IMR-90 (cell line): ENCODE data around the gene SPATA33. TPM values are rescaled to one million over a fixed set of nuclear protein-coding genes. Genes with fewer than 3 reads are reported as not detected.

Source experiments
- ATAC-seq: fragments of 200-7000 bp; cut with Tn5 transposase; 2 replicates; pipeline ENCODE4 v1.9.1; 2020; ENCODE audit warnings: low read depth, mild to moderate bottlenecking, moderate library complexity
- BruUV-seq: library from RNA; stranded (reverse); fragments of 400-500 nt; replicated peaks from 2 replicates; lab custom pipeline; 2021; lab: Mats Ljungman, UMichigan
- CTCF ChIA-PET: fragments of 300-600 bp; formaldehyde crosslinking; extraction: SDS; loops from one replicate; lab custom pipeline; 2021; ENCODE audit warnings: antibody characterized with exemption; lab: Yijun Ruan, JAX
- POLR2A ChIA-PET: fragments of 300-600 bp; sonication (Branson Sonifier 250); formaldehyde crosslinking; loops from one replicate; lab custom pipeline; 2022; ENCODE audit warnings: antibody characterized with exemption; ENCODE audit not compliant: unreplicated experiment; lab: Charles Lee
- DNase-seq: peaks from one replicate; pipeline ENCODE4 v3.0.0; 2013
- H2AFZ ChIP-seq: replicated peaks from 2 replicates; pipeline ENCODE3; 2013; ENCODE audit warnings: low read length, mild to moderate bottlenecking; ENCODE audit not compliant: poor library complexity
- H2AK5ac ChIP-seq: 2 replicates; pipeline ENCODE4 v1.6.1; 2013; ENCODE audit warnings: low read depth, low read length, inconsistent platforms
- H2AK9ac ChIP-seq: replicated peaks from 2 replicates; pipeline ENCODE3; 2013; ENCODE audit warnings: mild to moderate bottlenecking, low read depth, low read length, moderate library complexity; ENCODE audit not compliant: poor library complexity
- H2BK120ac ChIP-seq: 2 replicates; pipeline ENCODE4 v1.6.1; 2013; ENCODE audit warnings: low read depth, low read length, inconsistent platforms
- H2BK15ac ChIP-seq: 3 replicates; pipeline ENCODE4 v1.6.1; 2013; ENCODE audit warnings: low read depth, low read length, inconsistent platforms
- H2BK20ac ChIP-seq: 2 replicates; pipeline ENCODE4 v1.6.1; 2013; ENCODE audit warnings: low read depth, mild to moderate bottlenecking, inconsistent platforms, low read length, moderate library complexity
- H2BK5ac ChIP-seq: 2 replicates; pipeline ENCODE4 v1.6.1; 2013; ENCODE audit warnings: mild to moderate bottlenecking, low read depth, low read length, inconsistent platforms; ENCODE audit not compliant: poor library complexity, severe bottlenecking
- H3K14ac ChIP-seq: replicated peaks from 2 replicates; pipeline ENCODE4 v1.6.1; 2013; ENCODE audit warnings: low read depth, low read length, inconsistent platforms
- H3K18ac ChIP-seq: 2 replicates; pipeline ENCODE4 v1.6.1; 2013; ENCODE audit warnings: low read depth, low read length, control low read depth
- H3K23ac ChIP-seq: 2 replicates; pipeline ENCODE4 v1.6.1; 2013; ENCODE audit warnings: low read depth, low read length, inconsistent platforms
- H3K27ac ChIP-seq: 2 replicates; pipeline ENCODE4 v1.5.1; 2013; ENCODE audit warnings: mild to moderate bottlenecking, control low read depth, low read length; ENCODE audit not compliant: insufficient read depth
- H3K27me3 ChIP-seq: 2 replicates; pipeline ENCODE4 v1.6.1; 2013; ENCODE audit warnings: low read length; ENCODE audit not compliant: control insufficient read depth, insufficient read depth
- H3K36me3 ChIP-seq: 2 replicates; pipeline ENCODE4 v1.6.1; 2013; ENCODE audit warnings: low read length, mixed read lengths; ENCODE audit not compliant: control insufficient read depth, insufficient read depth
- H3K4ac ChIP-seq: 2 replicates; pipeline ENCODE4 v1.6.1; 2013; ENCODE audit warnings: low read depth, low read length, inconsistent platforms
- H3K4me1 ChIP-seq: 2 replicates; pipeline ENCODE4 v1.6.1; 2013; ENCODE audit warnings: low read length, mixed read lengths; ENCODE audit not compliant: control insufficient read depth, insufficient read depth
- H3K4me2 ChIP-seq: 2 replicates; pipeline ENCODE4 v1.6.1; 2013; ENCODE audit warnings: low read depth, mild to moderate bottlenecking, control low read depth, low read length, moderate library complexity
- H3K4me3 ChIP-seq: 2 replicates; pipeline ENCODE4 v1.5.1; 2013; ENCODE audit warnings: low read depth, mild to moderate bottlenecking, control low read depth, low read length, moderate library complexity; ENCODE audit not compliant: insufficient read depth
- H3K56ac ChIP-seq: 2 replicates; pipeline ENCODE4 v1.6.1; 2013; ENCODE audit warnings: low read length, inconsistent platforms; ENCODE audit not compliant: insufficient read depth; ENCODE audit errors: extremely low read depth
- H3K79me1 ChIP-seq, 2 experiments: 2 replicates each; pipeline ENCODE4 v1.6.1; 2013; ENCODE audit warnings: low read length in 2 of 2, inconsistent platforms in 1 of 2, low read depth in 1 of 2
- H3K9ac ChIP-seq: 2 replicates; pipeline ENCODE4 v1.6.1; 2013; ENCODE audit warnings: low read depth, low read length, control low read depth
- H3K9me1 ChIP-seq: 2 replicates; pipeline ENCODE4 v1.6.1; 2013; ENCODE audit warnings: low read length, inconsistent platforms; ENCODE audit not compliant: insufficient read depth
- H3K9me3 ChIP-seq: 2 replicates; pipeline ENCODE4 v1.6.1; 2013; ENCODE audit warnings: low read length; ENCODE audit not compliant: control insufficient read depth, insufficient read depth
- H4K20me1 ChIP-seq: 2 replicates; pipeline ENCODE4 v1.6.1; 2013; ENCODE audit warnings: low read length, inconsistent platforms; ENCODE audit not compliant: insufficient read depth
- H4K5ac ChIP-seq: 2 replicates; pipeline ENCODE4 v1.6.1; 2013; ENCODE audit warnings: mild to moderate bottlenecking, low read depth, low read length, control low read depth
- H4K8ac ChIP-seq, 2 experiments: 2 replicates each; pipeline ENCODE4 v1.6.1; 2013; ENCODE audit warnings: low read depth in 2 of 2, low read length in 2 of 2, control low read depth in 1 of 2, inconsistent platforms in 1 of 2
- H4K91ac ChIP-seq: 2 replicates; pipeline ENCODE4 v1.6.1; 2013; ENCODE audit warnings: low read depth, low read length, inconsistent platforms; ENCODE audit not compliant: insufficient read depth
- BHLHE40 ChIP-seq: fragments of 150-350 bp; IDR thresholded peaks from 2 replicates; pipeline ENCODE4 v1.6.1; 2016; ENCODE audit warnings: mild to moderate bottlenecking, low read depth, low read length
- CEBPB ChIP-seq: IDR thresholded peaks from 2 replicates; pipeline ENCODE4 v1.6.1; 2012; ENCODE audit warnings: low read depth, low read length, improper control_type of control experiment
- CHD1 ChIP-seq: IDR thresholded peaks from 2 replicates; pipeline ENCODE4 v1.6.1; 2012; ENCODE audit warnings: low read depth, low read length, improper control_type of control experiment
- FOS ChIP-seq: fragments of 150-350 bp; IDR thresholded peaks from 2 replicates; pipeline ENCODE4 v1.6.1; 2016; ENCODE audit warnings: low read depth, low read length
- MAFK ChIP-seq: IDR thresholded peaks from 2 replicates; pipeline ENCODE4 v1.6.1; 2012; ENCODE audit warnings: low read depth, low read length, improper control_type of control experiment
- MAZ ChIP-seq: IDR thresholded peaks from 2 replicates; pipeline ENCODE4 v1.6.1; 2012; ENCODE audit warnings: low read depth, mild to moderate bottlenecking, low read length, improper control_type of control experiment, moderate library complexity, borderline replicate concordance
- MXI1 ChIP-seq: IDR thresholded peaks from 2 replicates; pipeline ENCODE4 v1.6.1; 2012; ENCODE audit warnings: low read depth, mild to moderate bottlenecking, low read length, moderate library complexity, borderline replicate concordance
- NFE2L2 ChIP-seq: fragments of 150-350 bp; IDR thresholded peaks from 2 replicates; pipeline ENCODE4 v1.6.1; 2016; ENCODE audit warnings: low read depth, mild to moderate bottlenecking, low read length
- POLR2A ChIP-seq: IDR thresholded peaks from 2 replicates; pipeline ENCODE4 v1.6.1; 2012; ENCODE audit warnings: mild to moderate bottlenecking, low read depth, low read length
- RAD21 ChIP-seq: IDR thresholded peaks from 2 replicates; pipeline ENCODE4 v1.6.1; 2012; ENCODE audit warnings: low read length, improper control_type of control experiment
- RCOR1 ChIP-seq: IDR thresholded peaks from 2 replicates; pipeline ENCODE4 v1.6.1; 2012; ENCODE audit warnings: mild to moderate bottlenecking, low read length, improper control_type of control experiment; ENCODE audit not compliant: insufficient replicate concordance
- RFX5 ChIP-seq: IDR thresholded peaks from 2 replicates; pipeline ENCODE4 v1.8.0; 2012; ENCODE audit warnings: low read depth, mild to moderate bottlenecking, low read length, moderate library complexity
- SMC3 ChIP-seq: fragments of 150-350 bp; IDR thresholded peaks from 2 replicates; pipeline ENCODE4 v1.6.1; 2016; ENCODE audit warnings: low read depth, mild to moderate bottlenecking, antibody characterized with exemption, low read length, moderate library complexity
- whole genome bisulfite sequencing, 2 experiments: methylation state at CpG; one replicate each; pipeline versions ENCODE4 v1.1.5 to v1.1.7; 2013; ENCODE audit warnings: missing lambda C conversion rate in 2 of 2; ENCODE audit not compliant: insufficient read length in 1 of 2; ENCODE audit errors: extremely low coverage in 2 of 2; 5-methylcytosine and 5-hydroxymethylcytosine counted together
- dilution Hi-C: fragments of 300-500 bp; cut with HindIII; formaldehyde crosslinking; loops from one replicate; pipeline ENCODE4 v1.14.3; 2018; ENCODE audit warnings: low sequenced_read_pairs; ENCODE audit not compliant: unreplicated experiment
- in situ Hi-C: fragments of 300-500 bp; cut with MboI; formaldehyde crosslinking; loops from 3 replicates; pipeline ENCODE4 v1.14.3; 2019; ENCODE audit warnings: low sequenced_read_pairs, inconsistent platforms, mixed read lengths
- intact Hi-C: fragments of 100-400 bp; cut with micrococcal nuclease; formaldehyde crosslinking; loops from 2 replicates; pipeline ENCODE4 v1.10.0; 2022
- polyA plus RNA-seq, 3 experiments: library from polyadenylated mRNA; depleted of rRNA; stranded (reverse); fragments of >200 nt; gene quantifications; 2 replicates each; pipeline ENCODE4 v1.2.3, GENCODE V29; 2012; ENCODE audit warnings: low replicate concordance in 1 of 3
- total RNA-seq: library from RNA; depleted of rRNA; stranded (reverse); fragments of >200 nt; gene quantifications from 2 replicates; pipeline ENCODE4 v1.2.3, GENCODE V29; 2012
- TF ChIP-seq, protein P1 (sequence below): fragments of 150-350 bp; IDR thresholded peaks from 2 replicates; pipeline ENCODE4 v1.6.1; 2017; ENCODE audit warnings: mild to moderate bottlenecking, antibody characterized with exemption, low read length, low read depth
- TF ChIP-seq, protein P2 (sequence below): conservative IDR thresholded peaks from 2 replicates; pipeline ENCODE4 v1.5.1; 2012; ENCODE audit warnings: mild to moderate bottlenecking, low read depth, low read length, improper control_type of control experiment
- TF ChIP-seq, protein P3 (sequence below): fragments of 150-350 bp; IDR thresholded peaks from 2 replicates; pipeline ENCODE4 v1.6.1; 2016; ENCODE audit warnings: low read depth, mild to moderate bottlenecking, low read length, moderate library complexity, borderline replicate concordance

SPATA33 gene
- total and polyA plus RNA-seq, 2 of the 4 experiments (the other 2 are of a cell fraction): 0.90 to 3.4 TPM

DNA sequence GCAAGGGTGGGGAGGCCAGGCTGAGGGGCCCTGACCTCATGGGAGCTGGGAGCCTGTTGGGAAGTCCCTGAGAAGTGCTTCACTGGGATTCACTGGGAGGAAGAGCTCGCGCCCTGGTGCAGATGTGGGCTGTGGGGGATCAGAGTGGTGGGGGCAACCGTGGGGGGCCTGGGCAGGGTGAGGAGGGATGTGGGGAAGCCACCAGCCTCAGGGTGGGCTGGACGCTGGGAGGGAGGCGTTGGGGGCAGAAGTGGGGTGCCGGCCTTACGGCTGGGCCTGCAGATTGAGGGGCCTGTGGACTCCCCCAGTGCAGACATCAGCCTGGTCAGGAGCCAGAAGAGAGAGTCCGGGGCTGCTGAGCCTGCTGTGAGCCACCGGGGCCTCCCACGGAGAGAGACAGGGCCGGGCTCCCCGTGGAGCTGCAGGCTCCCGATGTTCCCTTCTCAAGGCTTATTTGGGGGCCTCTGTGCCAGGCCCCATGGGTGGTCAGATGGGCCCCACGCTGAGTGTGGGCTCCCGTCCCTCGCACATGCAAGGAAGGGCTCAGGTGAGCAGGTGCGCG, 36.4 kb upstream of the SPATA33 start:
- in situ Hi-C loops (no loop called here), intact Hi-C loops (no loop called here), dilution Hi-C loops (no loop called here)
- H2BK20ac ChIP-seq: no peak overlapping the region
- H3K56ac ChIP-seq: no peak overlapping the region
- H2AFZ ChIP-seq: no peak overlapping the region
- no peaks in the 10 kb centered on the region for H4K20me1 ChIP-seq
- no peak overlapping the region for H3K4me2 ChIP-seq
- H3K36me3 ChIP-seq: no peaks in the 10 kb centered on the region
- no peaks in the 10 kb centered on the region for H3K9me1 ChIP-seq
- POLR2A ChIA-PET: no interaction called here
- no peak overlapping the region for H3K18ac ChIP-seq
- TF ChIP-seq RFX5 (no peak), CEBPB (no peak), FOS (no peak), MXI1 (no peak), NFE2L2 (no peak), RAD21 (no peak), CHD1 (no peak), SMC3 (no peak), MAFK (no peak), RCOR1 (no peak), POLR2A (no peak), BHLHE40 (no peak), MAZ (no peak)
- TF ChIP-seq, protein P1, sequence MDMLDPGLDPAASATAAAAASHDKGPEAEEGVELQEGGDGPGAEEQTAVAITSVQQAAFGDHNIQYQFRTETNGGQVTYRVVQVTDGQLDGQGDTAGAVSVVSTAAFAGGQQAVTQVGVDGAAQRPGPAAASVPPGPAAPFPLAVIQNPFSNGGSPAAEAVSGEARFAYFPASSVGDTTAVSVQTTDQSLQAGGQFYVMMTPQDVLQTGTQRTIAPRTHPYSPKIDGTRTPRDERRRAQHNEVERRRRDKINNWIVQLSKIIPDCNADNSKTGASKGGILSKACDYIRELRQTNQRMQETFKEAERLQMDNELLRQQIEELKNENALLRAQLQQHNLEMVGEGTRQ: no peak
- TF ChIP-seq, protein P2, sequence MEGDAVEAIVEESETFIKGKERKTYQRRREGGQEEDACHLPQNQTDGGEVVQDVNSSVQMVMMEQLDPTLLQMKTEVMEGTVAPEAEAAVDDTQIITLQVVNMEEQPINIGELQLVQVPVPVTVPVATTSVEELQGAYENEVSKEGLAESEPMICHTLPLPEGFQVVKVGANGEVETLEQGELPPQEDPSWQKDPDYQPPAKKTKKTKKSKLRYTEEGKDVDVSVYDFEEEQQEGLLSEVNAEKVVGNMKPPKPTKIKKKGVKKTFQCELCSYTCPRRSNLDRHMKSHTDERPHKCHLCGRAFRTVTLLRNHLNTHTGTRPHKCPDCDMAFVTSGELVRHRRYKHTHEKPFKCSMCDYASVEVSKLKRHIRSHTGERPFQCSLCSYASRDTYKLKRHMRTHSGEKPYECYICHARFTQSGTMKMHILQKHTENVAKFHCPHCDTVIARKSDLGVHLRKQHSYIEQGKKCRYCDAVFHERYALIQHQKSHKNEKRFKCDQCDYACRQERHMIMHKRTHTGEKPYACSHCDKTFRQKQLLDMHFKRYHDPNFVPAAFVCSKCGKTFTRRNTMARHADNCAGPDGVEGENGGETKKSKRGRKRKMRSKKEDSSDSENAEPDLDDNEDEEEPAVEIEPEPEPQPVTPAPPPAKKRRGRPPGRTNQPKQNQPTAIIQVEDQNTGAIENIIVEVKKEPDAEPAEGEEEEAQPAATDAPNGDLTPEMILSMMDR: no peak
- TF ChIP-seq, protein P3, sequence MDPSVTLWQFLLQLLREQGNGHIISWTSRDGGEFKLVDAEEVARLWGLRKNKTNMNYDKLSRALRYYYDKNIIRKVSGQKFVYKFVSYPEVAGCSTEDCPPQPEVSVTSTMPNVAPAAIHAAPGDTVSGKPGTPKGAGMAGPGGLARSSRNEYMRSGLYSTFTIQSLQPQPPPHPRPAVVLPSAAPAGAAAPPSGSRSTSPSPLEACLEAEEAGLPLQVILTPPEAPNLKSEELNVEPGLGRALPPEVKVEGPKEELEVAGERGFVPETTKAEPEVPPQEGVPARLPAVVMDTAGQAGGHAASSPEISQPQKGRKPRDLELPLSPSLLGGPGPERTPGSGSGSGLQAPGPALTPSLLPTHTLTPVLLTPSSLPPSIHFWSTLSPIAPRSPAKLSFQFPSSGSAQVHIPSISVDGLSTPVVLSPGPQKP: no peak
- H2BK15ac ChIP-seq: no peak overlapping the region
- H3K9ac ChIP-seq: no peak overlapping the region
- ATAC-seq: no peak
- H4K5ac ChIP-seq: no peak overlapping the region
- H3K27ac ChIP-seq: no peak overlapping the region
- H2BK5ac ChIP-seq: no peak overlapping the region
- no peak overlapping the region for H4K91ac ChIP-seq
- H4K8ac ChIP-seq: no peak overlapping the region
- DNase-seq: no peak
- H3K9me3 ChIP-seq: no peaks in the 10 kb centered on the region
- no peaks in the 10 kb centered on the region for H3K79me1 ChIP-seq
- peaks cover 2% of the 10 kb centered on the region; the same call in 1 of the 2 replicates for H3K4me1 ChIP-seq
- H3K4me3 ChIP-seq: no peak overlapping the region
- no peak overlapping the region for H2BK120ac ChIP-seq
- 83% methylated on average over 10 of the region's 18 CpGs; no CpG with 5 or more reads in 1 of the 2 experiments for WGBS, 2 experiments
- no TSS peak for BruUV-seq
- CTCF ChIA-PET: no interaction called here
- peaks cover 43% of the 10 kb centered on the region for H3K27me3 ChIP-seq
- H2AK5ac ChIP-seq: no peak overlapping the region
- H3K23ac ChIP-seq: no peak overlapping the region
- no peak overlapping the region for H2AK9ac ChIP-seq
- no peak overlapping the region for H3K14ac ChIP-seq
- no peak overlapping the region for H3K4ac ChIP-seq
